ENCODE data around the gene ADGRE3.
"Not testable (repeated sequence)": the region's sequence is repeated elsewhere in the genome, so short reads cannot be mapped to it uniquely, and the experiment has no call there.

Gene ADGRE3

DNA sequence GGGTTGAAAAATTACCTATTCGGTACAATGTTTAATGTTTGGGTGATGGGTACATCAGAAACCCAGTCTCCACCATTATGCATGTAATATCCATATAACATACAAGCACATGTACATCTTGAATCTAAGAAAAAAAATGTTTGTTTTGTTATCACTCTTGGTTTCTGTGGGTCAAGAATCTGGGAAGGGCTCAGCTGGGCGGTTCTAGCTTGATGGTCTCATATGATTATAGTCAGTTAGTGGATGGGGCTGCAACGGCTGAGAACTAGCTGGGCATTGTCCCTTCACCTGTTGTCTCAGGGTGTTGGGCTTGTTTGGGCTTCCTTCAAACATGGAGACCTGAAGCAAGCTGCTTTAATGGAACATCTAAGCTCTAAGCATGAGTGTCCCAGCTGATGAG is 4.7 kb downstream of the ADGRE3 start:
- DNase-seq: no peak

GRCh38 chr19:14661372-14661924 is 13.2 kb downstream of the ADGRE3 start:
- no peak for DNase-seq

DNA sequence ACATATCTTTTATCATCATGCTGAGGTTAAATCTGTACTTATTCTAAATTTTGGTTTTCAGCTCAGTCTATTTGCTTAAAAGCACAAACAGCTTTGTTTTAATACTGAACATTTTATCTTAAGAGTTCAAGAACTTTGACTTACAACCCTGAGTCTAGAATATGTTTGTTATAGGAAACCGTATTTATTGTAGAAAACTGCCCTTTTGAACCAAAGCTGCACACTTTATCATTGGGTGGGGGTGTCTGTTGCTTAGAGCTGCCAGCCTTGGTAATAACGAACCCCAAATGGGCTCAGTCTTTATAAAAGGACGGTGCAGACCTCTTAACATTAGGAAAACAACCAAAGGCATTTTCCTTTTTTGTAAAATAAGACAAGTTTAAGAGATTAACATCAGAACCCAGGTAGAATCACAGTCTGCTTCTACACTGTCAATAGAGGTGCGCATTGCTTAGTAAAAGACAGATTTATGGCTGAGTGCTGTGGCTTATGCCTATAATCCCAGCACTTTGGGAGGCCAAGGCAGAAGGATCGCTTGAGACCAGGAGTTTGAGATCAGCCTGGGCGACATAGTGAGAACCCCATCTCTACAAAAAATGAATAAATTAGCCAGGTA is 14.7 kb downstream of the ADGRE3 start:
- DNase-seq: no peak

- no peak for DNase-seq
These were observed 18.9 kb downstream of the ADGRE3 start for GRCh38 chr19:14655726-14656125.

- no peak for DNase-seq
These were observed 19.7 kb downstream of the ADGRE3 start for GRCh38 chr19:14654786-14655560.

- DNase-seq: no peak
These were observed 24.5 kb downstream of the ADGRE3 start for GRCh38 chr19:14650161-14650560.

DNA sequence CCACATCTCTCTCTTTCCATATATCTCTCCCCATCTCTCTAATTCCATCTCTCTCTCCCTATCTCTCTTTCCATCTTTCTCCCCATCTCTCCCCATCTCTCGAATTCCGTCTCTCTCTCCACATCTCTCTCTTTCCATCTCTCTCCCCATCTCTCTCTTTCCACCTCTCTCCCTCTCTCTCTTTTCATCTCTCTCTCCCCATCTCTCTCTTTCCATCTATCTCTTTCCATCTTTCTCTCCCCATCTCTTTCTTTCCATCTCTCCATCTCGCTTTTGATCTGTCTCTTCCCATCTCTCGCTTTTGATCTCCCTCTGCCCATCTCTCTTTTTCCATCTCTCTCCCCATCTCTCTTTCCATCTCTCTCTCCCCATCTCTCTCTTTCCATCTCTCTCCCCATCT is 25.6 kb downstream of the ADGRE3 start:
- no peak for DNase-seq

GRCh38 chr19:14648506-14648905 is 26.1 kb downstream of the ADGRE3 start:
- no peak for DNase-seq

DNA sequence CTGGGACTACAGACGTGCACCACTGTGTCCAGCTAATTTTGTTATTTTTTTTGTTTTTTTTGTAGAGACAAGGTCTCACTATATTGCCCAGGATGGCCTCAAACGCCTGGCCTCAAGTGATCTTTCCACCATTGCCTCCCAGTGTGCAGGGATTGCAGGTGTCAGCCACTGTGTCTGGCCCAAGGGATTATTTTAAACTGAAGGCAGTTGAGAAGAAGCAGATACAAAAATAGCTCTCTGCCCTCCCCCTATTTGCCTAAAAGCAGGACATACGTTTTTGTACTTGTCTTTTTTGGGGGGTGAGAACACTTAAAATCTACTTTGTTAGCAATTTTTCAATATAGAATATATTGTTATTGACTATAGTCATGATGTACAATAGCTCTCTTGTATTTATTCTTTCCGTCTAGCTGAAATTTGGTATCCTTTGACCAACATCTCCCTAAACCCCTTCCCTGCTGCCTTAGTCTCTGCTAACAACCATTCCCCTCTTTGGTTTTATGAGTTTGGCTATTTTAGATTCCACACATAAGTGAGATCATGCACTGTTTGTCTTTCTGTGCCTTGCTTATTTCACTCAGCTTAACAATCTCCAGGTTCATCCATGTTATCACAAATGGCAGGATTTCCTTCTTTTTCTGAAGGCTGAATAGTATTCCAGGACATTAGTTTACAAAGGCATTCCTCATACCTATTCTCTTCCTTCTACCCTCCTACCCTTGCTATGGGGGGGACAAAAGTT is 34.9 kb downstream of the ADGRE3 start:
- DNase-seq: no peak

GRCh38 chr19:14632286-14632685 is 42.4 kb downstream of the ADGRE3 start:
- peak; percentile 14 for DNase-seq

- DNase-seq: no peak
These were observed 45.1 kb downstream of the ADGRE3 start for GRCh38 chr19:14629557-14629956.

DNA sequence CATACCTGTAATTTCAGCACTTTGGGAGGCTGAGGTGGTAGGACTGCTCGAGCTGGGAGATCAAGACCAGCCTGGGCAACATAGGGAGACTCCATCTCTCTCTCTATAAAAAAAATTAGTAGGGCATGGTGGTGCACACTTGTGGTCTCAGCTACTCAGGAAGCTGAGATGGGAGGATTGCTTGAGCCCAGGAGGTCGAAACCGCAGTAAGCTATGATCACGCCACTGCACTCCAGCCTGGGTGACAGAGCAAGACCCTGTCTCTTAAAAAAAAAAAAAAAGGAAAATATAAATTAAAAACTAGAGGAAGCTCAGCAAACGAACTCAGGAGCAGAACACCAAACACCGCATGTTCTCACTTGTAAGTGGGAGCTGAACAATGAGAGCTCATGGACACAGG is 50.2 kb downstream of the ADGRE3 start:
- DNase-seq: not testable (repeated sequence)

GRCh38 chr19:14619404-14619803 is 55.2 kb downstream of the ADGRE3 start:
- no peak for DNase-seq

DNA sequence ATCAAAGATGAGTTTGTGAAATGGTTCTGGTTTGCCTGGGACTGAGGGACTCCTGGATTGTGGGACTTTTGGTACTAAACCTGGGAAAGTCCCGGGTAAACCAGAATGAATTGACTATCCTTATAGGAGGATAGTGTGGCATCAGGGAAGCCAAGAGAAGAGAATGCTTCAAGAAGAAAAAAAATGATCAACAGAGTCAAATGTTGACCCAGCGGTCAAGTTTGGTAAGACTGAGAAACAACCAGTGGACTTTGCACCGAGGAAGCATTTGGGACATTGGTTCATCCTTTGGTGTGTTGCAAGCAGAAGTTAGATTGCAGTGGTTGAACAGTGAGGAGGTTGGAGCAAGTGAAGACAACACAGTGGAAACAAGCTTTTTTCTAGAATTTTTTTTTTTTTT is 58.2 kb downstream of the ADGRE3 start:
- no peak for DNase-seq

GRCh38 chr19:14615623-14616022 is 59.0 kb downstream of the ADGRE3 start:
- no peak for DNase-seq

GRCh38 chr19:14614099-14614412 is 60.6 kb downstream of the ADGRE3 start:
- no peak for DNase-seq

- not testable (repeated sequence) for DNase-seq
These were observed 61.1 kb downstream of the ADGRE3 start for GRCh38 chr19:14613399-14614098.

DNA sequence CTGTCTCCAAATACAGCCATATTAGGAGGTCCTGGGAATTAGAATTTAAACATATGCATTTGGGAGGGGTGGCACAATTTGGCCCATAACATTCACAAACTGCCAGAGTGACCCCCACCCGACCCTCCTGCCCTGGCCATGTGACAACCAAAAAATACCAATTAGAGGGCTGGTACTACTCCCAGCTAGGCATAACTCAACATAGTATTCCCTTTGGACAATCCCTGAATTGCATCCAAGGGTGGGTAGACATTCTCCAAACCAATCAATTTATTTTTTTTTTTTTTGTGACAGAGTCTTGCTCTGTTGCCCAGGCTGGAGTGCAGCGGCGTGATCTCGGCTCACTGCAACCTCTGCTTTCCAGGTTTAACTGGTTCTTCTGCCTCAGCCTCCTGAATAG is 62.0 kb downstream of the ADGRE3 start:
- no peak for DNase-seq

- DNase-seq: not testable (repeated sequence)
These were observed 62.4 kb downstream of the ADGRE3 start for GRCh38 chr19:14612242-14612641.

DNA sequence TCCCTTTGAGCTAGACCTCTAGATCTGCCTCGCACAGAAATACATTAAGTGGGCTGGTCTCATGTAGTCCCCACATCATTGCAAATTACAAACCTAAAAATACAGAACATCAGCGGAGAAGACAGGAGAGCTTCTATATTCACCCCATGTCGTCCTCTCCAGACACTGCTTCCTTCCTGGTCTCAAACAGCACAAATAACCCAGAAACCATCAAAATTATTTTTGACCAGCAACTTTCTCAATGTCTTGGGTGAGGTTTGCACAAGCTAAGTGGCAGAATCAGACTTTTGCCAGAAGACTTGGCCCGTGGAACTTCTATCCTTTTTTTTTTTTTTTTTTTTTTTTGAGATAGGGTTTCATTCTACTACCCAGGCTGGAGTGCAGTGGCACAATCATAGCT is 63.6 kb downstream of the ADGRE3 start:
- no peak for DNase-seq

DNA sequence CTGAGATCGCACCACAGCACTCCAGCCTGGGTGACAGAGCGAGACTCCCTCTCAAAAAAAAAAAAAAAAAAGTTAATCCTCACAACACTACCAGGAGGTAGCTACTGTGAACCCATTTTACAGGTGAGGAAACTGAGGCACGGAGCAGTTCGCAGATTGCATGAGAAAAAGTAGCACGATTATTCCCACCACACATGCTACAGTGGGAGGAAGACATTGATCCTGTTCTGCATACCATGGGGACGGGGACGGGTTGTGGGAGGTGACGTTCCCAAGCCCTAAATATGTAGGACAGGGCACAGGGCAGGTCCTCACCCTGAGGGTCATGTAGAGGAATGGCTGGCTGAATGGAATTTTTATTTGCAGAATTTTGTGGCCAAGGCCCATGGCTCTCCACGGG is 68.0 kb downstream of the ADGRE3 start:
- no peak for DNase-seq

- no peak for DNase-seq
These were observed 70.7 kb downstream of the ADGRE3 start for GRCh38 chr19:14603990-14604387.

- no peak for DNase-seq
These were observed 75.0 kb downstream of the ADGRE3 start for GRCh38 chr19:14599548-14600147.
